Liver (tissue), 9 donors: ENCODE data around the gene SUGCT. TPM values are rescaled to one million over a fixed set of nuclear protein-coding genes. Genes with fewer than 3 reads are reported as not detected.

Source experiments
- DNase-seq: peaks from one replicate; pipeline ENCODE4 v3.0.0-alpha.2; 2017; ENCODE audit warnings: low spot score
- H3K27ac ChIP-seq, 2 donors: one replicate each; pipeline ENCODE4 v1.7.0; 2013; ENCODE audit warnings: inconsistent platforms in 2 of 2, low read length in 2 of 2, control low read depth in 1 of 2, low read depth in 1 of 2, mild to moderate bottlenecking in 1 of 2
- H3K27me3 ChIP-seq, 4 donors: one replicate each; pipeline versions ENCODE4 v1.6.1 to v1.7.0; 2013; ENCODE audit warnings: low read length in 3 of 4, inconsistent platforms in 1 of 4, mild to moderate bottlenecking in 1 of 4, moderate library complexity in 1 of 4; ENCODE audit not compliant: control insufficient read depth in 4 of 4, insufficient read depth in 4 of 4
- H3K36me3 ChIP-seq, 4 donors: one replicate each; pipeline versions ENCODE4 v1.6.1 to v1.7.0; 2013; ENCODE audit warnings: low read length in 3 of 4, mild to moderate bottlenecking in 3 of 4, low read depth in 1 of 4, moderate library complexity in 1 of 4; ENCODE audit not compliant: control insufficient read depth in 4 of 4, insufficient read depth in 3 of 4
- H3K4me1 ChIP-seq, 4 donors: one replicate each; pipeline versions ENCODE4 v1.6.1 to v1.7.0; 2013; ENCODE audit warnings: low read length in 3 of 4, mild to moderate bottlenecking in 3 of 4, moderate library complexity in 1 of 4; ENCODE audit not compliant: control insufficient read depth in 4 of 4, insufficient read depth in 4 of 4
- H3K4me3 ChIP-seq, 3 donors: one replicate each; pipeline versions ENCODE4 v1.6.1 to v1.7.0; 2013; ENCODE audit warnings: low read length in 3 of 3, control low read depth in 1 of 3, low read depth in 1 of 3, mild to moderate bottlenecking in 1 of 3
- H3K9ac ChIP-seq, 2 donors: one replicate each; pipeline ENCODE4 v1.7.0; 2013; ENCODE audit warnings: low read length in 2 of 2, mild to moderate bottlenecking in 2 of 2, moderate library complexity in 2 of 2, control low read depth in 1 of 2, low read depth in 1 of 2
- H3K9me3 ChIP-seq, 4 donors: one replicate each; pipeline versions ENCODE4 v1.6.1 to v1.7.0; 2013; ENCODE audit warnings: low read length in 3 of 4; ENCODE audit not compliant: control insufficient read depth in 4 of 4
- ATF3 ChIP-seq: IDR thresholded peaks from 2 replicates; pipeline ENCODE4 v1.6.1; 2016; ENCODE audit warnings: antibody characterized with exemption
- CTCF ChIP-seq: fragments of 150-350 bp; IDR thresholded peaks from 2 replicates; pipeline ENCODE4 v1.5.1; 2017; ENCODE audit warnings: improper control_type of control experiment, low read depth, low read length; ENCODE audit not compliant: missing input control
- FOXA1 ChIP-seq: IDR thresholded peaks from 2 replicates; pipeline ENCODE4 v1.6.1; 2016; ENCODE audit warnings: antibody characterized with exemption
- FOXA2 ChIP-seq: IDR thresholded peaks from 2 replicates; pipeline ENCODE4 v1.6.1; 2016; ENCODE audit warnings: antibody characterized with exemption
- GABPA ChIP-seq, 2 donors: IDR thresholded peaks in 1 of 2; conservative IDR thresholded peaks in 1 of 2; 2 replicates each; pipeline ENCODE4 v1.6.1; 2016; ENCODE audit warnings: antibody characterized with exemption in 2 of 2, mild to moderate bottlenecking in 1 of 2, moderate library complexity in 1 of 2
- HNF4A ChIP-seq, 2 donors: conservative IDR thresholded peaks; 2 replicates each; pipeline ENCODE4 v1.6.1; 2016; ENCODE audit warnings: antibody characterized with exemption in 2 of 2, mild to moderate bottlenecking in 2 of 2
- HNF4G ChIP-seq: IDR thresholded peaks from 2 replicates; pipeline ENCODE4 v1.6.1; 2016; ENCODE audit warnings: antibody characterized with exemption
- JUND ChIP-seq, 2 donors: IDR thresholded peaks; 2 replicates each; pipeline ENCODE4 v1.6.1; 2016; ENCODE audit warnings: antibody characterized with exemption in 2 of 2
- MAX ChIP-seq: IDR thresholded peaks from 2 replicates; pipeline ENCODE4 v1.6.1; 2016; ENCODE audit warnings: antibody characterized with exemption
- NR2F2 ChIP-seq: IDR thresholded peaks from 2 replicates; pipeline ENCODE4 v1.6.1; 2016; ENCODE audit warnings: antibody characterized with exemption
- RAD21 ChIP-seq, 2 donors: IDR thresholded peaks; 2 replicates each; pipeline ENCODE4 v1.6.1; 2016; ENCODE audit warnings: antibody characterized with exemption in 2 of 2, mild to moderate bottlenecking in 2 of 2
- REST ChIP-seq: IDR thresholded peaks from 2 replicates; pipeline ENCODE4 v1.6.1; 2016; ENCODE audit warnings: antibody characterized with exemption, mild to moderate bottlenecking
- RXRA ChIP-seq, 2 donors: IDR thresholded peaks; 2 replicates each; pipeline ENCODE4 v1.6.1; 2017 to 2018; ENCODE audit warnings: antibody characterized with exemption in 2 of 2, mild to moderate bottlenecking in 1 of 2
- SP1 ChIP-seq: IDR thresholded peaks from 2 replicates; pipeline ENCODE4 v1.6.1; 2018; ENCODE audit warnings: antibody characterized with exemption, mild to moderate bottlenecking
- TAF1 ChIP-seq: conservative IDR thresholded peaks from 2 replicates; pipeline ENCODE4 v1.6.1; 2016; ENCODE audit warnings: antibody characterized with exemption, mild to moderate bottlenecking
- ZBTB33 ChIP-seq: IDR thresholded peaks from 2 replicates; pipeline ENCODE4 v1.6.1; 2016; ENCODE audit warnings: antibody characterized with exemption
- WGBS: extraction: QIAGEN DNeasy Blood & Tissue Kit; methylation state at CpG from one replicate; pipeline ENCODE4 v1.1.7; 2013; 5-methylcytosine and 5-hydroxymethylcytosine counted together
- polyA plus RNA-seq, 2 donors: library from polyadenylated mRNA; stranded (reverse) in 1 of 2; unstranded in 1 of 2; fragments of 200-250 nt in 1 of 2; fragments of >200 nt in 1 of 2; fragmentation: Nextera tagmentation in 1 of 2; extraction: Ambion mirVana in 1 of 2; gene quantifications; one replicate each; pipeline versions ENCODE4 v1.2.1 to v1.2.3, GENCODE V29; 2013 to 2015
- total RNA-seq, 2 donors: library from RNA; depleted of rRNA; stranded (reverse); fragments of >200 nt; gene quantifications; one replicate each; pipeline ENCODE4 v1.2.3, GENCODE V29; 2014
- donor health status: healthy.
- donor health status: healthy.
- donor health status: healthy.
- donor health status: healthy.
- donor health status: healthy.

The SUGCT gene
- total and polyA plus RNA-seq, 4 donors, result 6.2 to 11.9 (median 9.9) TPM

GRCh38 chr7:40382145-40382544 lies 247.3 kb downstream of the SUGCT start:
- Histone ChIP-seq H3K9me3 (no peaks in the 10 kb centered on the region), H3K4me1 (no peaks in the 10 kb centered on the region), H3K4me3 (no peak overlapping the region), H3K27me3 (no peaks in the 10 kb centered on the region), H3K36me3 (no peaks in the 10 kb centered on the region), H3K9ac (no peak overlapping the region), H3K27ac (no peak overlapping the region)
- WGBS, result 82% methylated on average over 1 of the region's 1 CpG
- no peak for DNase-seq
- no peak for TF ChIP-seq RXRA (IDR thresholded peaks at IDR 0.05)
- TF ChIP-seq HNF4A (conservative IDR thresholded peaks at IDR 0.05), result no peak
- TF ChIP-seq HNF4G, result no peak
- no peak for TF ChIP-seq ZBTB33
- no peak for TF ChIP-seq REST
- no peak for TF ChIP-seq MAX
- no peak for TF ChIP-seq ATF3
- no peak for TF ChIP-seq TAF1

GRCh38 chr7:40393660-40394059 lies 258.9 kb downstream of the SUGCT start:
- TF ChIP-seq FOXA2 (no peak), RAD21 (IDR thresholded peaks at IDR 0.05) (no peak), CTCF (no peak), NR2F2 (no peak), GABPA (IDR thresholded peaks at IDR 0.05 in 1 of 2, conservative IDR thresholded peaks at IDR 0.05 in 1 of 2) (no peak), HNF4G (no peak), FOXA1 (no peak), ZBTB33 (no peak), JUND (IDR thresholded peaks at IDR 0.05) (no peak), MAX (no peak), SP1 (no peak), RXRA (IDR thresholded peaks at IDR 0.05) (no peak), REST (no peak)
- Histone ChIP-seq H3K27me3 (no peaks in the 10 kb centered on the region), H3K36me3 (no peaks in the 10 kb centered on the region), H3K4me3 (no peak overlapping the region), H3K27ac (no peak overlapping the region), H3K9me3 (no peaks in the 10 kb centered on the region), H3K4me1 (no peaks in the 10 kb centered on the region), H3K9ac (no peak overlapping the region)
- 89% methylated on average over 3 of the region's 3 CpGs for WGBS
- no peak for DNase-seq
